ENCODE data around the gene PIP4K2B.

PIP4K2B gene

GRCh38 chr17:38733982-38734973, 65.1 kb downstream of the PIP4K2B start:
- no peaks in the 10 kb centered on the region; the same call in 1 of the 2 replicates for H3F3A ChIP-seq (ENCODE audit: low read depth)
- no peak for TF ChIP-seq EZH2phosphoT487 (IDR thresholded peaks at IDR 0.05; ENCODE audit: borderline replicate concordance)
- TF ChIP-seq CTCF (conservative IDR thresholded peaks at IDR 0.05; ENCODE audit: low read length): peak; percentile 64
- peaks cover 4% of the 10 kb centered on the region for H4K20me1 ChIP-seq (ENCODE audit: insufficient read depth, low read length, poor library complexity, severe bottlenecking)
- no peaks in the 10 kb centered on the region for H3K9me3 ChIP-seq (ENCODE audit: insufficient read depth, low read depth, low read length)
- peaks cover 16% of the 10 kb centered on the region for H3K79me2 ChIP-seq (ENCODE audit: insufficient read depth, low read length)
- no peak overlapping the region for H3K9ac ChIP-seq (ENCODE audit: low read depth, low read length, poor library complexity, severe bottlenecking)
- H3K4me2 ChIP-seq (ENCODE audit: low read depth, low read length, poor library complexity, severe bottlenecking): no peak overlapping the region
- H3K9me2 ChIP-seq (replicated peaks; ENCODE audit: low read depth, low read length): no peaks in the 10 kb centered on the region
- H2AFZ ChIP-seq (ENCODE audit: low read length): no peak overlapping the region
- no peak overlapping the region for H3K4me3 ChIP-seq (ENCODE audit: low read length, poor library complexity, severe bottlenecking)
- peaks cover 19% of the 10 kb centered on the region for H3K4me1 ChIP-seq (ENCODE audit: insufficient read depth, low read length, poor library complexity, severe bottlenecking)
- H3K27me3 ChIP-seq (ENCODE audit: insufficient read depth, low read length, poor library complexity, severe bottlenecking): no peaks in the 10 kb centered on the region
- H3K36me3 ChIP-seq (ENCODE audit: insufficient read depth, low read length): peaks cover 10% of the 10 kb centered on the region; the same call in 1 of the 2 replicates

- no peaks in the 10 kb centered on the region; the same call in 1 of the 2 replicates for H3F3A ChIP-seq (ENCODE audit: low read depth)
- H4K20me1 ChIP-seq (ENCODE audit: insufficient read depth, low read length, poor library complexity, severe bottlenecking): peaks cover 7% of the 10 kb centered on the region
- no peak overlapping the region for H3K4me2 ChIP-seq (ENCODE audit: low read depth, low read length, poor library complexity, severe bottlenecking)
- no peak overlapping the region for H2AFZ ChIP-seq (ENCODE audit: low read length)
- no peak overlapping the region for H3K9ac ChIP-seq (ENCODE audit: low read depth, low read length, poor library complexity, severe bottlenecking)
- no peaks in the 10 kb centered on the region for H3K27me3 ChIP-seq (ENCODE audit: insufficient read depth, low read length, poor library complexity, severe bottlenecking)
- peaks cover 19% of the 10 kb centered on the region for H3K79me2 ChIP-seq (ENCODE audit: insufficient read depth, low read length)
- no peaks in the 10 kb centered on the region for H3K9me2 ChIP-seq (replicated peaks; ENCODE audit: low read depth, low read length)
- H3K36me3 ChIP-seq (ENCODE audit: insufficient read depth, low read length): peaks cover 10% of the 10 kb centered on the region; the same call in 1 of the 2 replicates
- TF ChIP-seq EZH2phosphoT487 (IDR thresholded peaks at IDR 0.05; ENCODE audit: borderline replicate concordance): no peak
- H3K4me3 ChIP-seq (ENCODE audit: low read length, poor library complexity, severe bottlenecking): no peak overlapping the region
- H3K9me3 ChIP-seq (ENCODE audit: insufficient read depth, low read depth, low read length): no peaks in the 10 kb centered on the region
- peaks cover 28% of the 10 kb centered on the region for H3K4me1 ChIP-seq (ENCODE audit: insufficient read depth, low read length, poor library complexity, severe bottlenecking)
Observed at GRCh38 chr17:38733282-38733981, 65.9 kb downstream of the PIP4K2B start.

GRCh38 chr17:38732376-38733281, 66.7 kb downstream of the PIP4K2B start:
- Histone ChIP-seq H2AFZ (ENCODE audit: low read length) (no peak overlapping the region), H3K27me3 (ENCODE audit: insufficient read depth, low read length, poor library complexity, severe bottlenecking) (no peaks in the 10 kb centered on the region), H3F3A (ENCODE audit: low read depth) (no peaks in the 10 kb centered on the region; the same call in 1 of the 2 replicates), H3K9me3 (ENCODE audit: insufficient read depth, low read depth, low read length) (no peaks in the 10 kb centered on the region), H3K36me3 (ENCODE audit: insufficient read depth, low read length) (peaks cover 4% of the 10 kb centered on the region; the same call in 1 of the 2 replicates), H4K20me1 (ENCODE audit: insufficient read depth, low read length, poor library complexity, severe bottlenecking) (peaks cover 7% of the 10 kb centered on the region), H3K9ac (ENCODE audit: low read depth, low read length, poor library complexity, severe bottlenecking) (peak overlapping the region; percentile 74), H3K9me2 (replicated peaks; ENCODE audit: low read depth, low read length) (no peaks in the 10 kb centered on the region), H3K4me1 (ENCODE audit: insufficient read depth, low read length, poor library complexity, severe bottlenecking) (peaks cover 36% of the 10 kb centered on the region), H3K4me2 (ENCODE audit: low read depth, low read length, poor library complexity, severe bottlenecking) (no peak overlapping the region), H3K4me3 (ENCODE audit: low read length, poor library complexity, severe bottlenecking) (no peak overlapping the region), H3K79me2 (ENCODE audit: insufficient read depth, low read length) (peaks cover 19% of the 10 kb centered on the region)
- TF ChIP-seq CTCF (conservative IDR thresholded peaks at IDR 0.05; ENCODE audit: low read length) (no peak), EZH2phosphoT487 (IDR thresholded peaks at IDR 0.05; ENCODE audit: borderline replicate concordance) (no peak)
